Measurements from ENCODE around the gene TALDO1. TPM values are rescaled to one million over a fixed set of nuclear protein-coding genes. Genes with fewer than 3 reads are reported as not detected.

The TALDO1 gene
- total and polyA plus RNA-seq, 2 donors (not counting 3 experiments of a cell fraction or from before 2014, with no cell fraction given), result 211 to 294 TPM

- H2AFZ ChIP-seq (ENCODE audit: low read depth, low read length), result no peak overlapping the region
- intact Hi-C loops (cut with micrococcal nuclease), result loop anchor here (1.0 to 5.0 kb wide), 2 partner anchors 66 to 171 kb away; no protein-coding TSS in a partner anchor
- no peaks in the 10 kb centered on the region for H3K36me3 ChIP-seq (ENCODE audit: control insufficient read depth in 2 of 2, extremely low read depth in 1 of 2, insufficient read depth in 2 of 2, low read length in 2 of 2)
- BruUV-seq (replicated peaks), result no TSS peak
- dilution Hi-C loops (cut with MboI; ENCODE audit: extremely low pct_ligation_motif_present, low sequenced_read_pairs), result no loop called here
- H3K4me3 ChIP-seq (replicated peaks in 1 of 3; ENCODE audit: insufficient read depth in 1 of 3, low read depth in 1 of 3, low read length in 3 of 3), result no peak overlapping the region
- no peak overlapping the region for H3K27ac ChIP-seq (ENCODE audit: insufficient read depth, low read depth, low read length)
- peaks cover 8 to 9% of the 10 kb centered on the region in 2 experiments for H3K27me3 ChIP-seq (ENCODE audit: control insufficient read depth in 2 of 2, insufficient read depth in 2 of 2, low read length in 2 of 2)
- H4K20me1 ChIP-seq (replicated peaks; ENCODE audit: control insufficient read depth, extremely low read depth, insufficient read depth, low read length), result no peaks in the 10 kb centered on the region
- H3K9me3 ChIP-seq (replicated peaks; ENCODE audit: control insufficient read depth, insufficient read depth, low read length), result no peaks in the 10 kb centered on the region
- POLR2A ChIA-PET, result no interaction called here
- FAIRE-seq (no peak), DNase-seq (ENCODE audit: low read depth, low spot score) (peak; percentile 60)
- CTCF ChIA-PET, result interaction anchor here (0.6 to 3.7 kb wide), 13 partner anchors 10 to 173 kb away, joined by 3 to 26 read pairs (median 6); partner anchors contain the start of genes CEND1, DEAF1, EPS8L2 and PHRF1
- no peaks in the 10 kb centered on the region for H3K4me1 ChIP-seq (ENCODE audit: control insufficient read depth, extremely low read depth, insufficient read depth, low read length)
- TF ChIP-seq POLR2AphosphoS5 (IDR thresholded peaks at IDR 0.05; ENCODE audit: insufficient read depth, low read depth, low read length) (peak; percentile 12), CTCF (IDR thresholded peaks at IDR 0.05; ENCODE audit: extremely low read depth in 1 of 2, insufficient read depth in 1 of 2, low read depth in 1 of 2, low read length in 2 of 2) (peak; percentile 96 to 100), JUN (IDR thresholded peaks at IDR 0.05; ENCODE audit: borderline replicate concordance, insufficient read depth, insufficient read length, low read depth) (no peak)
- H3K4me2 ChIP-seq (ENCODE audit: insufficient read depth, low read length), result no peak overlapping the region
- H3K79me2 ChIP-seq (ENCODE audit: control insufficient read depth, insufficient read depth, low read length), result no peaks in the 10 kb centered on the region
- no peak overlapping the region for H3K9ac ChIP-seq (replicated peaks; ENCODE audit: extremely low read depth, insufficient read depth, low read length)
- no peaks in the 10 kb centered on the region for H3K9me1 ChIP-seq (replicated peaks; ENCODE audit: control insufficient read depth, extremely low read depth, insufficient read depth, low read length)
Measured at GRCh38 chr11:727859-728748, 19.2 kb upstream of the TALDO1 start.

Measured in endothelial cell of umbilical vein (primary cell).